Stimulated activated CD4-positive, alpha-beta T cell treated with anti-CD3 and anti-CD28 coated beads, Interleukin-4, amount 100 ng/mL, for 1 hour (primary cell): ENCODE data around the gene SMIM13.
"Not testable (repeated sequence)": the region's sequence is repeated elsewhere in the genome, so short reads cannot be mapped to it uniquely, and the experiment has no call there.

Experiments
- DNase-seq: peaks from one replicate; pipeline ENCODE4 v3.0.0-alpha.2; 2020

Gene SMIM13

GRCh38 chr6:11085758-11086435 lies 7.7 kb upstream of the SMIM13 start:
- DNase-seq, result no peak

DNA sequence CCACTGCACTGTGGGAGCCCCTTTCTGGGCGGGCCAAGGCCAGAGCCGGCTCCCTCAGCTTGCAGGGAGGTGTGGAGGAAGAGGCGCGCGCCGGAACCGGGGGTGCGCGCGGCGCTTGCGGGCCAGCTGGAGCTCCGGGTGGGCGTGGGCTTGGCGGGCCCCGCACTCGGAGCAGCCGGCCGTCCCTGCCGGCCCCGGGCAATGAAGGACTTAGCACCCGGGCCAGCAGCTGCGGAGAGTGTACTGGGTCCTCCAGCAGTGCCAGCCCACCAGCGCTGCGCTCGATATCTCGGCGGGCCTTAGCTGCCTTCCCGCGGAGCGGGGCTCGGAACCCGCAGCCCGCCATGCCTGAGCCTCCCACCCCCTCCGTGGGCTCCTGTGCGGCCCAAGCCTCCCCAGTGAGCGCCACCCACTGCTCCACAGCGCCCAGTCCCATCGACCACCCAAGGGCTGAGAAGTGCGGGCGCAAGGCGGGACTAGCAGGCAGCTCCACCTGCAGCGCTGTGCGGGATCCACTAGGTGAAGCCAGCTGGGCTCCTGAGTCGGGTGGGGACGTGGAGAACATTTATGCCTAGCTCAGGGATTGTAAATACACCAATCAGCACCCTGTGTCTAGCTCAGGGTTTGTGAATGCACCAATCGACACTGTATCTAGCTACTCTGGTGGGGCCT lies 6.4 kb upstream of the SMIM13 start:
- DNase-seq, result not testable (repeated sequence)

- no peak for DNase-seq
Measured at GRCh38 chr6:11089695-11090094, 3.9 kb upstream of the SMIM13 start.

GRCh38 chr6:11091141-11091540 lies 2.5 kb upstream of the SMIM13 start:
- DNase-seq, result not testable (repeated sequence)

DNA sequence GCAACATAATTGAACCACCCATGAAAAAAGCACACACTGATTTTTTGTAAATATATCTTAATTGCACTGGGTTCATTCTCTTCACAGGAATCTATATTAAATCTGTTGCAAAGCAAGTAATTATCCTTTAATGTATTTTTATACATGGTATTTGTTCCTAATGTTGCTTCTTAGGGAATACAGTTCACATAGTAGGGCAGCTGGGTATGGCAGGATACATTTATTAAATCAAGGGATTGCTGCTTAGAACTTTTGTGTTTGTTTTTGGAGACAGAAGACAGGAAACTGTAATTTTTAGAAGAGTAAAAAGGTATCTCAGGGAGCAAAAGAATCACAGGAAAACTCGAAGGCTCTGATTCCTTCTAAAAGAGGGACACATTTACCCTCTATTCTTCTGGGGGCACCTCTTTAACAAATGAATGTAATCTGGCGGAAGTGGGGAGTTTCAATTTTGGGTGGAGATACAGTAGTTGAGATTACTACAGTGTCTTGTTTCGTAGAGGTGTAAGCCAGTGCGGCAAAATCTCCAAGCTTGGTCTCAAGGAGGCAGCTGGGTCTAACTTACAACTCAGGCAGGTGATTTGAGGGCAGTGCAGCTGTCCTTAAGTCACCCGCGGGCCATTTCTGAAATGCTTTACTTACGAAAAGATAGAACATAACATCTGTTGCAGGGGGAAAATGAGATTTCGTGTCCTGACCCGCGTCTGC lies 812 bp upstream of the SMIM13 start:
- no peak for DNase-seq

DNA sequence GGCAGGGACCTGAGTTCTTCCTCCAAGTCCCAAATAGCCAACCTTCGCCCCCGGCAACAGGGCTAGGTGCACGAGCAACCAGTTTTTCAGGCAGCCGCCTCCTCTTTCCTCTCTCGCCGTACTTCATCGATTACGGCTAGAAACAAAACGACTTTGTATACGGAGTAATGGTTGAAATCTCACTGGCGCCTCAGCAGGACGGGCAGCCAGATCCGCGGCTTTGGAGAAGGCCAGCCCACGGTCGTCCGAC lies 333 bp upstream of the SMIM13 start:
- no peak for DNase-seq

DNA sequence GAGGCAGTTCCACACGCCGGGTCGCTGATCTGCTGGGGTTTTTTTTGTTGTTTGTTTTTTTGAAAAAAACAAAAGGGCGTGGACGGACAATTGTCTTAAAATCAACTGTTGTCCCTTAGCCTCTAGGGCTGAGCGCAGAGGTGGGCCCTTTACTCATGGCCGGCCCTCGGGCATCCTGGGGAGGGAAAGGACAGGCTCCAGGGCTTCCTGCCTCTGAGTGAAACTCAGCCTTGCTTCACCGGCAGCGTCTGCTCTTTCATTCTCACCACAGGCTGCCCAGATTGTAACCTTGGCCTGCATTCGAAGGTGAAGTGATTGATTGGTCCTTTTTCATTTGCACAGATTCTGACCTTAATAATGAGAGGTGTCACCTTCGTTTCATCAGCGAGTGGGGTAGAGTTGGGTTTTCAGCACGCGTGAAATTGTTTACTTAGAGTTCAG lies 797 bp downstream of the SMIM13 start:
- no peak for DNase-seq

- DNase-seq, result no peak
Measured at GRCh38 chr6:11094941-11095340, 1.3 kb downstream of the SMIM13 start.

DNA sequence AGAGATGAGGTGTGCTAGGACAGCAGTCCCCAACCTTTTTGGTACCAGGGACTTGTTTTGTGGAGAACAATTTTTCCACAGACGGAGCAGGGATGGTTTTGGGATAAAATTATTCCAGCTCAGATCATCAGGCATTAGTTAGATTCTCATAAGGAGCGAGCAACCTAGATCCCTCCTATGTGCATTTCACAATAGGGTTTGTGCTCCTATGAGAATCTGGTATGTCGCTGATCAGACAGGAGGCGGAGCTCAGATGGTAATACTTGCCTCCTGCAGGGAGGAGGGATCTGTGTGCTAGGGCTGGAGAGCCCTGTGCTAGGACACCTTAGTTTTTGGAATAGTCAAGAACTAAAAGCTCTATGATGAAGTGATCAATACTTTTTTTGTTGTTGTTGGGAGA lies 2.5 kb downstream of the SMIM13 start:
- DNase-seq, result no peak

DNA sequence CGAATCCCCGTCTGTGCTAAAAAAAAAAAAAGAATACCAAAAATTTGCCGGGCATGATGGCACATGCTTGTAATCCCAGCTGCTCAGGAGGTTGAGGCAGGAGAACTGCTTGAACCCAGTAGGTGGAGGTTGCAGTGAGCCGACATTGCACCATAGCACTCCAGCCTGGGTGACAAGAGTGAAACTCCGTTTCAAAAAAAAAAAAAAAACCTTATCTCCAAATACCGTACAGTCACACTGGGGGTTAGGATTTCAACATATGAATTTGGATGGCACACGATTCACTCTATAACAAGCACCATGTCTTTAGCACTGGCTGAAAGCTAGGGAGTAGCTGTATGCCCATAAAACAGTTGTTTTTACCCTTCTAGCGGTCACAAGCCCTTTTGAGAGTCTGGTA lies 3.8 kb downstream of the SMIM13 start:
- DNase-seq, result no peak

DNA sequence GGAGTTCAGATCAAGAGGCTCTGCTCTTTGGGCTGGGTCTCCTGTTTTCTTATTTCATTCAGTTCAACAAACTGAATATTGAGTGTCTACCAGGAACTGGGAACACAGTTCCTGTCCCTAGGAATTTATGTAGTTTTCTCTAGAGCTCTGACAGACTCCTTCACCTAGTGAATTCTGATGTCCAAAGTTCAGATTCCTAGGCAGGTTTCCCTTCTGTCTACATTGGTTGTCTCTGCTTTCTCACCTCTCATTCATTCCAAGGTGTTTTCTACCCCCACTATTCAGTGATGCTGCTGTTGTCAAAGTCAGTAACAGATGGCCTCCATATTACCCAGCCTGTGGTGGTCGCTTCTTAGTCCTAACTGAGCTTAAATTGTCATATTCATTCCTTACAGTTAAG lies 4.4 kb downstream of the SMIM13 start:
- no peak for DNase-seq

- no peak for DNase-seq
Measured at GRCh38 chr6:11101417-11101816, 7.8 kb downstream of the SMIM13 start.

- DNase-seq, result no peak
Measured at GRCh38 chr6:11103065-11103464, 9.4 kb downstream of the SMIM13 start.

DNA sequence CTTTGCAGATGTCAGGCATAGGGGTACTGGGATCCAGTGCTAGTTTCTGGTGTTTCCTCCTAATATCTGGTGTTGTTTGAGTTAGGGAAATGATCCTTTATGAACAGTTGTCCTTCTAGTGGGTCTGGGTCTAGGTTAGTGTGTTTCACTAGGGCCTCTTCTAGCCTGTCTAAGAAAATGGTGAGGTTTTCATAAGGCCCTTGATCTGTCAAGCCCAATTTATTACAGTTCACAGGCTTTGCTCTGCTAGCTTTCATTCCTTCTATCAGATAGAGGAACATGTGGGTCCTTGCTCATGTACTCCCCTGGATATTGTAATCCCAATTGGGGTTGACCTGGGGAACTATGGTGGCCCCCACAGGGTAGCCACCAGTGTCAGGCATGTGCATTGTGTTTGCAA lies 15.1 kb downstream of the SMIM13 start:
- DNase-seq, result no peak

GRCh38 chr6:11110921-11111768 lies 17.5 kb downstream of the SMIM13 start, which contains the start of gene ERVFRD-1:
TSS of gene ERVFRD-1 (minus strand) at chr6:11111725. CDS start at chr6:11105310, 6,415 bp downstream.
- DNase-seq, result no peak

DNA sequence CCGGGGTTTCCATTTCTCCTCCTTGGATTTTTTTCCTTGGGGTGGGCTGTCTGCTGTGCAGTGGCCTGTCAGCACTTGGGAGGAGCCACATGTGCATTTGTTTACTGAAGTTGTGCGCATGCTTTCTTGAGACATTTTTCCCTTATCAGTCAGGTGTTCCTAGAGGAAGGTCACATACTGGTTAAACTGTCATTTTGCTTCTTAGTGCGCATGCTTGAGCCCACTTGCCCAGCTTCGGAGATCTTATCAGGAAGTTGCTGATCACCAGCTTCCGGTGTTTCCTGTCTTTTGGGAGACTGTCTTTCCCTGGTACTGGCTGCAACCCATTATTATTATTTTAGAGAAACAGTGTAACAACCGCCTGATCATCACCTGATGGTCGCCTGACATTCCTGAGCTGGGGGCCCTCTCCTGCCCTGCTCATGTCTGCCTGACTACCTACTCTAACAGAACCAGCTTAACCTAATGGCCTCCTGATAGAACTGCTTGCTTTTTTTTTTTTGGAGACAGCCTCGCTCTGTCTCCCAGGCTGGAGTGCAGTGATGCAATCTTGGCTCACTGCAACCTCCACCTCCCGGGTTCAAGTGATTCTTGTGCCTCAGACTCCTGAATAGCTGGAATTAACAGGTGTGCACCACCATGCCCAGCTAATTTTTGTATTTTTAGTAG lies 18.3 kb downstream of the SMIM13 start:
- no peak for DNase-seq

DNA sequence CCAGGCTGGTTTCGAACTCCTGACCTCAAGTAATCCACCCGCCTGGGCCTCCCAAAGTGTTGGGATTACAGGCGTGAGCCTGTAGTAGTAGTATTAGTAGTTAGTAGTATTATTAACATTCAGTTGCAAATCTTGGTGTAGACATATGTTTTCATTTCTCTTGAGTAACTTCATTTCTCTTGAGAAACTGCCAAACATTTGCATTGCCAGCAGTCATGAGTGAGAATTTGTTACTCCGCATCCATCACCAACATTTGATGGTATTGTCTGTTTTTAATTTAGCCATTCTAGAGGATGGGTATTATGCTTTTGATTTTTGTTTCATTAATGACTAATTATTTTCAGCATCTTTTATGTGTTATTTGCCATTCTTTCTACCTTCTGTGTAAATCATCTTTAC lies 19.4 kb downstream of the SMIM13 start:
- DNase-seq, result no peak

GRCh38 chr6:11115808-11116536 lies 22.3 kb downstream of the SMIM13 start:
- DNase-seq, result not testable (repeated sequence)

GRCh38 chr6:11120271-11121005 lies 26.8 kb downstream of the SMIM13 start:
- no peak for DNase-seq

- DNase-seq, result no peak
Measured at GRCh38 chr6:11121851-11122250, 28.2 kb downstream of the SMIM13 start.

DNA sequence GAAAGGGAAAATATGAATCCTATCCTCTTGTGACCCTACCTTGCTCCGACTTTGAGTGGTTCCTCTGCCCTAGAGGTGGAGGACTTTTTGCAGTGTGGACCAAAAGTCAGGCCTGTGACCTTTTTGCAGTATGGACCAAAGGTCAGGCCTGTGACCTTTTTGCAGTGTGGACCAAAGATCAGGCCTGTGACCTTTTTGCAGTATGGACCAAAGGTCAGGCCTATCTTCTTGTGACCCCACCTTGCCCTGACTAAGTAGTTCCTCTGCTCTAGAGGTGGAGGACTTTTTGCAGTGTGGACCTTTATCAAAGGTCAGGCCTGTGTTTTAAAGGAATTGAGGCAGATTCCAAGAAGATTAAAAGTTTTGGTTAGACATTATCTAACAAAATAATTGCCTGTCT lies 28.7 kb downstream of the SMIM13 start:
- no peak for DNase-seq
